Fibroblast of lung (primary cell): ENCODE results near the gene KCNK7. TPM values are rescaled to one million over a fixed set of nuclear protein-coding genes. Genes with fewer than 3 reads are reported as not detected.

Source experiments
- DNase-seq, 2 donors: peaks; one replicate each; pipeline versions ENCODE4 v3.0.0 to v3.0.0-alpha.2; 2010; ENCODE audit warnings: low read depth in 2 of 2
- H2AFZ ChIP-seq: 2 replicates; pipeline ENCODE4 v1.5.1; 2012; ENCODE audit warnings: low read length, control low read depth, inconsistent platforms
- H3K27ac ChIP-seq: 2 replicates; pipeline ENCODE4 v1.5.1; 2011; ENCODE audit warnings: low read length, control low read depth; ENCODE audit not compliant: insufficient read depth
- H3K27me3 ChIP-seq: 2 replicates; pipeline ENCODE4 v1.5.1; 2011; ENCODE audit warnings: mild to moderate bottlenecking, low read length; ENCODE audit not compliant: control insufficient read depth, insufficient read depth
- H3K36me3 ChIP-seq: 2 replicates; pipeline ENCODE4 v1.5.1; 2011; ENCODE audit warnings: low read length; ENCODE audit not compliant: control insufficient read depth, insufficient read depth
- H3K4me1 ChIP-seq: 2 replicates; pipeline ENCODE4 v1.5.1; 2011; ENCODE audit warnings: low read length; ENCODE audit not compliant: control insufficient read depth, insufficient read depth; ENCODE audit errors: extremely low read depth
- H3K4me2 ChIP-seq: 2 replicates; pipeline ENCODE4 v1.5.1; 2011; ENCODE audit warnings: low read length, control low read depth; ENCODE audit not compliant: insufficient read depth; ENCODE audit errors: extremely low read depth
- H3K4me3 ChIP-seq, 4 experiments: fragments of 200-600 bp in 1 of 4; sonication (generic) in 1 of 4; replicated peaks in 1 of 4; 2 replicates each; pipeline ENCODE4 v1.5.1; 2011 to 2016; ENCODE audit warnings: low read length in 4 of 4, low read depth in 3 of 4, mild to moderate bottlenecking in 3 of 4, control low read depth in 2 of 4, inconsistent platforms in 1 of 4, mixed read lengths in 1 of 4; ENCODE audit not compliant: insufficient read depth in 1 of 4; ENCODE audit errors: control extremely low read depth in 1 of 4
- H3K79me2 ChIP-seq: 2 replicates; pipeline ENCODE4 v1.5.1; 2012; ENCODE audit warnings: mild to moderate bottlenecking, low read length, inconsistent platforms; ENCODE audit not compliant: control insufficient read depth, insufficient read depth
- H3K9ac ChIP-seq: 2 replicates; pipeline ENCODE4 v1.5.1; 2011; ENCODE audit warnings: mild to moderate bottlenecking, low read length, control low read depth; ENCODE audit not compliant: insufficient read depth
- H3K9me3 ChIP-seq: 2 replicates; pipeline ENCODE4 v1.5.1; 2012; ENCODE audit warnings: low read depth, low read length; ENCODE audit not compliant: control insufficient read depth, insufficient read depth
- H4K20me1 ChIP-seq: 2 replicates; pipeline ENCODE4 v1.5.1; 2011; ENCODE audit warnings: low read length; ENCODE audit not compliant: control insufficient read depth, insufficient read depth; ENCODE audit errors: extremely low read depth
- CTCF ChIP-seq, 2 donors: IDR thresholded peaks in 1 of 2; conservative IDR thresholded peaks in 1 of 2; 1 replicate in 1 of 2; 2 replicates in 1 of 2; pipeline ENCODE4 v1.5.1; 2011 to 2012; ENCODE audit warnings: low read length in 2 of 2, control low read depth in 1 of 2, inconsistent platforms in 1 of 2, low read depth in 1 of 2, mild to moderate bottlenecking in 1 of 2
- EZH2 ChIP-seq: IDR thresholded peaks from 2 replicates; pipeline ENCODE4 v1.5.1; 2012; ENCODE audit warnings: low read length, control low read depth, mild to moderate bottlenecking; ENCODE audit errors: missing control alignments
- polyA plus RNA-seq, 2 donors: library from polyadenylated mRNA; depleted of rRNA in 1 of 2; stranded (reverse) in 1 of 2; unstranded in 1 of 2; fragments of >200 nt; gene quantifications; 2 replicates each; pipeline ENCODE4 v1.2.1, GENCODE V29; 2011 to 2012; ENCODE audit warnings: missing spikeins in 1 of 2
- total RNA-seq: library from RNA; depleted of rRNA; stranded (reverse); fragments of >200 nt; gene quantifications from 2 replicates; pipeline ENCODE4 v1.2.1, GENCODE V29; 2014

KCNK7 gene
- total and polyA plus RNA-seq, 2 donors (not counting 1 experiment from before 2014, with no cell fraction given) = not detected

GRCh38 chr11:65562788-65563187 is 32.8 kb downstream of the KCNK7 start:
- no peaks in the 10 kb centered on the region for H4K20me1 ChIP-seq
- no peaks in the 10 kb centered on the region for H3K27me3 ChIP-seq
- TF ChIP-seq CTCF (conservative IDR thresholded peaks at IDR 0.05 in 1 of 2, IDR thresholded peaks at IDR 0.05 in 1 of 2; ENCODE audit: low read depth in 1 of 2, low read length in 2 of 2) (no peak), EZH2 (no peak)
- no peak overlapping the region for H3K27ac ChIP-seq
- H3K9me3 ChIP-seq = no peaks in the 10 kb centered on the region
- H3K9ac ChIP-seq = no peak overlapping the region
- H2AFZ ChIP-seq = no peak overlapping the region
- no peak for DNase-seq
- H3K4me3 ChIP-seq = no peak overlapping the region
- no peaks in the 10 kb centered on the region for H3K36me3 ChIP-seq
- H3K79me2 ChIP-seq = peaks cover 2% of the 10 kb centered on the region
- no peak overlapping the region for H3K4me2 ChIP-seq
- H3K4me1 ChIP-seq = peaks cover 27% of the 10 kb centered on the region

- Histone ChIP-seq H2AFZ (no peak overlapping the region), H3K9me3 (no peaks in the 10 kb centered on the region), H3K4me1 (peaks cover 27% of the 10 kb centered on the region), H3K36me3 (no peaks in the 10 kb centered on the region), H3K4me3 (no peak overlapping the region), H3K9ac (no peak overlapping the region), H3K79me2 (peaks cover 6% of the 10 kb centered on the region), H4K20me1 (no peaks in the 10 kb centered on the region), H3K4me2 (no peak overlapping the region), H3K27me3 (no peaks in the 10 kb centered on the region), H3K27ac (no peak overlapping the region)
- TF ChIP-seq EZH2 (no peak), CTCF (conservative IDR thresholded peaks at IDR 0.05 in 1 of 2, IDR thresholded peaks at IDR 0.05 in 1 of 2; ENCODE audit: low read depth in 1 of 2, low read length in 2 of 2) (no peak)
- DNase-seq = no peak
Measured at GRCh38 chr11:65562020-65562419, 33.6 kb downstream of the KCNK7 start.

- Histone ChIP-seq H3K36me3 (no peaks in the 10 kb centered on the region), H3K27ac (peak overlapping the region; percentile 33), H3K4me2 (peak overlapping the region; percentile 60), H3K27me3 (no peaks in the 10 kb centered on the region), H2AFZ (peak overlapping the region; percentile 57), H3K79me2 (peaks cover 13% of the 10 kb centered on the region), H3K9ac (no peak overlapping the region), H4K20me1 (no peaks in the 10 kb centered on the region), H3K9me3 (no peaks in the 10 kb centered on the region), H3K4me1 (peaks cover 33% of the 10 kb centered on the region), H3K4me3 (no peak overlapping the region)
- peak; percentile 44 to 87 for DNase-seq
- no peak for TF ChIP-seq EZH2
- TF ChIP-seq CTCF (conservative IDR thresholded peaks at IDR 0.05 in 1 of 2, IDR thresholded peaks at IDR 0.05 in 1 of 2; ENCODE audit: low read depth in 1 of 2, low read length in 2 of 2) = no peak
Measured at GRCh38 chr11:65560555-65561418, 34.8 kb downstream of the KCNK7 start.
